ENCODE data around the gene CDH4. TPM values are rescaled to one million over a fixed set of nuclear protein-coding genes. Genes with fewer than 3 reads are reported as not detected.

The CDH4 gene
- total and polyA plus RNA-seq, 2 of the 13 experiments (the other 11 are each of a cell fraction or from before 2014, with no cell fraction given), result not detected

- H2AFZ ChIP-seq (ENCODE audit: low read length), result no peak overlapping the region
- peaks cover 52 to 98% of the 10 kb centered on the region in 2 experiments for H3K27me3 ChIP-seq (ENCODE audit: control insufficient read depth in 1 of 2, insufficient read depth in 2 of 2, low read length in 2 of 2)
- H3K4me1 ChIP-seq (ENCODE audit: insufficient read depth, low read length), result no peaks in the 10 kb centered on the region
- CTCF ChIA-PET (ENCODE audit: low intra/inter-chr PET ratio, low total read pairs), result no interaction called here
- no peak for FAIRE-seq
- H3K27ac ChIP-seq (ENCODE audit: extremely low read length, insufficient read depth, low read length), result no peak overlapping the region
- in situ Hi-C loops (cut with HindIII; ENCODE audit: extremely low pct_ligation_motif_present, low pct_unique_long_range_greater_than_20kb) (loop anchor here (10.0 to 25.0 kb wide), 2 partner anchors 1665 to 1817 kb away; no protein-coding TSS in a partner anchor), intact Hi-C loops (cut with micrococcal nuclease; ENCODE audit: unreplicated experiment) (no loop called here)
- H3K4me2 ChIP-seq (ENCODE audit: low read depth, low read length), result no peak overlapping the region
- no peaks in the 10 kb centered on the region; the same call in 1 of the 2 replicates for H4K20me1 ChIP-seq (ENCODE audit: insufficient read depth, low read length)
- POLR2A ChIA-PET, result no interaction called here
- H3K79me2 ChIP-seq (ENCODE audit: insufficient read depth, low read length), result no peaks in the 10 kb centered on the region
- no peak overlapping the region for H3K9ac ChIP-seq (ENCODE audit: insufficient read depth, low read depth, low read length)
- no peak for DNase-seq (ENCODE audit: low spot score)
- no TSS peak for BruUV-seq (replicated peaks)
- H3K36me3 ChIP-seq (replicated peaks in 1 of 2; ENCODE audit: control insufficient read depth in 1 of 2, insufficient read depth in 2 of 2, low read length in 2 of 2), result no peaks in the 10 kb centered on the region
- H3K9me3 ChIP-seq (ENCODE audit: low read length), result no peaks in the 10 kb centered on the region
- 48% methylated on average over 19 of the region's 19 CpGs for WGBS (ENCODE audit: low lambda C conversion rate)
- no peak overlapping the region for H3K4me3 ChIP-seq (replicated peaks in 1 of 3; ENCODE audit: insufficient read depth in 1 of 3, low read depth in 2 of 3, low read length in 3 of 3)
- no peak for ATAC-seq
- TF ChIP-seq ZNF572 (CRISPR knock-in tag; IDR thresholded peaks at IDR 0.05), result 0 out of 2 replicates have a peak, but pooled peaks have one; percentile 2
- TF ChIP-seq ELF3 (CRISPR knock-in tag; IDR thresholded peaks at IDR 0.05), result no peak
Measured at GRCh38 chr20:61879694-61880093, 627.6 kb downstream of the CDH4 start.

- in situ Hi-C loops (cut with HindIII; ENCODE audit: extremely low pct_ligation_motif_present, low pct_unique_long_range_greater_than_20kb) (loop anchor here (10.0 to 25.0 kb wide), 2 partner anchors 1666 to 1818 kb away; no protein-coding TSS in a partner anchor), intact Hi-C loops (cut with micrococcal nuclease; ENCODE audit: unreplicated experiment) (no loop called here)
- no TSS peak for BruUV-seq (replicated peaks)
- H3K9ac ChIP-seq (ENCODE audit: insufficient read depth, low read depth, low read length), result no peak overlapping the region
- H3K9me3 ChIP-seq (ENCODE audit: low read length), result no peaks in the 10 kb centered on the region
- ATAC-seq (no peak), DNase-seq (ENCODE audit: low spot score) (no peak), FAIRE-seq (no peak)
- H3K27me3 ChIP-seq (ENCODE audit: control insufficient read depth in 1 of 2, insufficient read depth in 2 of 2, low read length in 2 of 2), result peaks cover 50 to 98% of the 10 kb centered on the region in 2 experiments
- H2AFZ ChIP-seq (ENCODE audit: low read length), result no peak overlapping the region
- H4K20me1 ChIP-seq (ENCODE audit: insufficient read depth, low read length), result no peaks in the 10 kb centered on the region; the same call in 1 of the 2 replicates
- H3K36me3 ChIP-seq (replicated peaks in 1 of 2; ENCODE audit: control insufficient read depth in 1 of 2, insufficient read depth in 2 of 2, low read length in 2 of 2), result no peaks in the 10 kb centered on the region
- H3K4me3 ChIP-seq (replicated peaks in 1 of 3; ENCODE audit: insufficient read depth in 1 of 3, low read depth in 2 of 3, low read length in 3 of 3), result no peak overlapping the region
- H3K79me2 ChIP-seq (ENCODE audit: insufficient read depth, low read length), result no peaks in the 10 kb centered on the region
- ChIA-PET CTCF (ENCODE audit: low intra/inter-chr PET ratio, low total read pairs) (no interaction called here), POLR2A (no interaction called here)
- H3K27ac ChIP-seq (ENCODE audit: extremely low read length, insufficient read depth, low read length), result no peak overlapping the region
- WGBS (ENCODE audit: low lambda C conversion rate), result 40% methylated on average over 7 of the region's 8 CpGs
- no peak overlapping the region for H3K4me2 ChIP-seq (ENCODE audit: low read depth, low read length)
- 0 out of 2 replicates have a peak, but pooled peaks have one; percentile 2 for TF ChIP-seq ZNF572 (CRISPR knock-in tag; IDR thresholded peaks at IDR 0.05)
- 0 out of 2 replicates have a peak, but pooled peaks have one; percentile 4 for TF ChIP-seq ZFP91 (CRISPR knock-in tag; IDR thresholded peaks at IDR 0.05; ENCODE audit: borderline replicate concordance)
- no peak for TF ChIP-seq PLSCR1 (CRISPR knock-in tag; IDR thresholded peaks at IDR 0.05; ENCODE audit: borderline replicate concordance)
- no peak for TF ChIP-seq NFYC (CRISPR knock-in tag; IDR thresholded peaks at IDR 0.05)
- no peaks in the 10 kb centered on the region for H3K4me1 ChIP-seq (ENCODE audit: insufficient read depth, low read length)
Measured at GRCh38 chr20:61880706-61881105, 628.6 kb downstream of the CDH4 start.

All from HepG2 (cell line).